GM10248 (cell line): ENCODE results near the gene LARP1.

Source experiments
- CTCF ChIA-PET: fragments of 300-600 bp; sonication (Branson Sonifier 250); formaldehyde crosslinking; extraction: SDS; loops from one replicate; lab custom pipeline; 2021; ENCODE audit warnings: antibody characterized with exemption; lab: Yijun Ruan, JAX
- POLR2A ChIA-PET: fragments of 350-650 bp; sonication (Branson Sonifier 250); formaldehyde crosslinking; extraction: SDS; loops from one replicate; lab custom pipeline; 2020; ENCODE audit warnings: antibody characterized with exemption; lab: Yijun Ruan, JAX
- DNase-seq: peaks from one replicate; pipeline ENCODE4 v3.0.0; 2012; ENCODE audit errors: extremely low spot score
- CTCF ChIP-seq: IDR thresholded peaks from 2 replicates; pipeline ENCODE4 v1.5.1; 2012; ENCODE audit warnings: mild to moderate bottlenecking, low read depth; ENCODE audit errors: extremely low read depth, missing control alignments, control extremely low read depth

LARP1 gene

GRCh38 chr5:154761046-154761736 is 6.0 kb downstream of the LARP1 start:
- POLR2A ChIA-PET = no interaction called here
- no peak for TF ChIP-seq CTCF
- CTCF ChIA-PET = interaction anchor here (1.0 to 1.8 kb wide), 3 partner anchors 9 to 21 kb away, joined by 3 to 5 read pairs (median 3); no protein-coding TSS in a partner anchor
- DNase-seq = no peak

- no peak for TF ChIP-seq CTCF
- ChIA-PET POLR2A (no interaction called here), CTCF (interaction anchor here (1.2 to 1.8 kb wide), 2 partner anchors 8 to 20 kb away, joined by 3 to 5 read pairs; no protein-coding TSS in a partner anchor)
- no peak for DNase-seq
Measured at GRCh38 chr5:154762261-154762660, 7.1 kb downstream of the LARP1 start.

- no peak for DNase-seq
- no peak for TF ChIP-seq CTCF
- ChIA-PET POLR2A (no interaction called here), CTCF (interaction anchor here (1.8 kb wide), 1 partner anchor 8 kb away, joined by 5 read pairs; no protein-coding TSS in a partner anchor)
Measured at GRCh38 chr5:154762700-154763099, 7.5 kb downstream of the LARP1 start.

GRCh38 chr5:154764967-154765366 is 9.8 kb downstream of the LARP1 start:
- no peak for DNase-seq
- CTCF ChIA-PET = interaction anchor here (1.8 kb wide), 1 partner anchor 7 kb away, joined by 4 read pairs; no protein-coding TSS in a partner anchor
- POLR2A ChIA-PET = no interaction called here
- TF ChIP-seq CTCF = no peak

GRCh38 chr5:154765396-154765925 is 10.3 kb downstream of the LARP1 start:
- CTCF ChIA-PET = no interaction called here
- POLR2A ChIA-PET = no interaction called here
- no peak for DNase-seq
- no peak for TF ChIP-seq CTCF

- POLR2A ChIA-PET = no interaction called here
Measured at GRCh38 chr5:154766558-154767281, 11.5 kb downstream of the LARP1 start.

More at GRCh38 chr5:154766558-154767281, 11.5 kb downstream of the LARP1 start:
- no peak for DNase-seq
- CTCF ChIA-PET = interaction anchor here (1.0 to 2.0 kb wide), 3 partner anchors 9 to 11 kb away, joined by 5 to 7 read pairs (median 6); no protein-coding TSS in a partner anchor
- TF ChIP-seq CTCF = no peak
